Subcutaneous adipose tissue (tissue), 4 donors: ENCODE measurements around the gene GALNT9. TPM values are rescaled to one million over a fixed set of nuclear protein-coding genes. Genes with fewer than 3 reads are reported as not detected.

Experiments used
- CTCF ChIP-seq: fragments of 450-650 bp; IDR thresholded peaks from one replicate; pipeline ENCODE4 v1.5.1; 2016; ENCODE audit warnings: low read depth, mild to moderate bottlenecking, control low read depth, antibody characterized with exemption, moderate library complexity
- total RNA-seq, 4 donors: library from RNA; depleted of rRNA; stranded (reverse); fragments of >200 nt; gene quantifications; one replicate each; pipeline ENCODE4 v1.1.0, GENCODE V29; 2016

The GALNT9 gene
- total RNA-seq, result not detected

GRCh38 chr12:132329036-132329719, at the start of gene GALNT9:
TSS of gene GALNT9 (minus strand) at chr12:132329589. CDS start at chr12:132329203, 386 bp downstream.
- no peak for TF ChIP-seq CTCF

- no peak for TF ChIP-seq CTCF
These were observed 47.8 kb upstream of the GALNT9 start for GRCh38 chr12:132377147-132377546.

- no peak for TF ChIP-seq CTCF
These were observed 47.1 kb upstream of the GALNT9 start for GRCh38 chr12:132376464-132376830.

- no peak for TF ChIP-seq CTCF
These were observed 46.5 kb upstream of the GALNT9 start for GRCh38 chr12:132375747-132376463.

- TF ChIP-seq CTCF, result no peak
These were observed 45.4 kb upstream of the GALNT9 start for GRCh38 chr12:132374612-132375445.

- TF ChIP-seq CTCF, result no peak
These were observed 44.7 kb upstream of the GALNT9 start for GRCh38 chr12:132373901-132374611.
